ENCODE results near the gene MAN2A2.

Gene MAN2A2

DNA sequence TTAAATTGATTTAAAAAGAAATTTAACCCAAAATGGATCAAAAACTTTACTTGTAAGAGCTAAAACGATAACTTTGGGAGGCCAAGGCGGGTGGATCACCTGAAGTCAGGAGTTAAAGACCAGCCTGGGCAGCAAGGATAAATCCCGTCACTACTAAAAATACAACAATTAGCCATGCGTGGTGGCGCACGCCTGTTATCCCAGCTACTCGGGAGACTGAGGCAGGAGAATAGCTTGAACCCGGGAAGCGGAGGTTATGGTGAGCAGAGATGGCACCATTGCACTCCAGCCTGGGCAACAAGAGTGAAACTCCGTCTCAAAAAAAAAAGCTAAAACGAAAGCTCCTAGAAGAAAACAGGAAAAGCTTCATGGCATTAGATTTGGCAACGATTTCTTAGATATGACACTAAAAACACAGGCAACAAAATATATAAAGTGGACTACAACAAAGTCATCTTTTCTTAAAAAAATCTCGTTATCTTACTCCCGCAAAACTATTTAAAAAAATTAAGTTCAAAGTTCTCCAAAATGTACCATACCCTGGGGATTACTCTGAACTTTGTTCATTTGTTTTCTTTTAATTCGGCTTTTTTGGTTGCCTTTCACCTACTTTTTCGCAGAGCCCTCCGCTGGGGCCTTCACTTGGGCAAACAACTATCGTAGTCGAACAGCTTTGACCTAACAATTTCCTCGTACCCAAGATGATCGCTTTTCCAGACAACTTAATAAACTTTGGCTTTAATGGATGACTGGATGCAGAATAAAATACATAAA lies 26.3 kb downstream of the MAN2A2 start:
- H3K9ac ChIP-seq (ENCODE audit: low read length) = peak overlapping the region; percentile 52
- peak overlapping the region; percentile 81 for H3K4me3 ChIP-seq (ENCODE audit: low read length)
- H3K27ac ChIP-seq (ENCODE audit: low read depth, low read length) = peak overlapping the region; percentile 88
- no peaks in the 10 kb centered on the region for H3K27me3 ChIP-seq (ENCODE audit: control insufficient read depth, insufficient read depth, low read length)
- H3K36me3 ChIP-seq (ENCODE audit: control insufficient read depth, insufficient read depth, low read length) = no peaks in the 10 kb centered on the region
- peaks cover 17% of the 10 kb centered on the region for H3K4me1 ChIP-seq (ENCODE audit: control insufficient read depth, insufficient read depth, low read length)

GRCh38 chr15:90930861-90931574 lies 27.9 kb downstream of the MAN2A2 start:
- Histone ChIP-seq H3K27me3 (ENCODE audit: control insufficient read depth, insufficient read depth, low read length) (no peaks in the 10 kb centered on the region), H3K36me3 (ENCODE audit: control insufficient read depth, insufficient read depth, low read length) (no peaks in the 10 kb centered on the region), H3K27ac (ENCODE audit: low read depth, low read length) (peak overlapping the region; percentile 88), H3K4me3 (ENCODE audit: low read length) (peak overlapping the region; percentile 81), H3K9ac (ENCODE audit: low read length) (peak overlapping the region; percentile 60), H3K4me1 (ENCODE audit: control insufficient read depth, insufficient read depth, low read length) (peaks cover 23% of the 10 kb centered on the region)

GRCh38 chr15:90931575-90931827 lies 28.4 kb downstream of the MAN2A2 start:
- Histone ChIP-seq H3K4me3 (ENCODE audit: low read length) (peak overlapping the region; percentile 78), H3K27me3 (ENCODE audit: control insufficient read depth, insufficient read depth, low read length) (no peaks in the 10 kb centered on the region), H3K27ac (ENCODE audit: low read depth, low read length) (peak overlapping the region; percentile 78), H3K9ac (ENCODE audit: low read length) (peak overlapping the region; percentile 72), H3K36me3 (ENCODE audit: control insufficient read depth, insufficient read depth, low read length) (no peaks in the 10 kb centered on the region), H3K4me1 (ENCODE audit: control insufficient read depth, insufficient read depth, low read length) (peaks cover 25% of the 10 kb centered on the region)

GRCh38 chr15:90931828-90932659 lies 28.9 kb downstream of the MAN2A2 start, which contains the start of gene HDDC3:
Gene HDDC3 (minus strand): TSS chr15:90932549. CDS start chr15:90932540, 9 bp downstream.
- peak within 1 kb of the TSS; percentile 78 for H3K27ac ChIP-seq (ENCODE audit: low read depth, low read length)
- H3K4me1 ChIP-seq (ENCODE audit: control insufficient read depth, insufficient read depth, low read length) = peaks cover 25% of the 10 kb centered on the region

DNA sequence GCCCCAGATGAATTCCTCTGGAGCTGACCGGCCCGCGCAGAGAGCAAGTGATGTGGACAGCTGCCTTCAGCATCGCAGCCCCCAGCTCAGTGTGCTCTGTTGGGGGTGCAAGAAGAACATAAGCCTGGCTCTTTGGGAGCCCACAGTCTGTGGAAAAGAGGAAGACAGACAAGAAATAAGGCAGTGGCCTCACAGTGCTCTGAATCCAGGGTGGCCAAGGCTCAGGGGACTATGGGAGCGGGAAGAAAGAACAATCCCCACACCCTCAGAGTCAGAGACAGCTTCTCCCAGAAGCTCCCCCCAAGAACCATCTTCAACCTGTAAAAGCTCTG lies 29.5 kb downstream of the MAN2A2 start:
- peak overlapping the region; percentile 75 for H3K27ac ChIP-seq (ENCODE audit: low read depth, low read length)
- peaks cover 25% of the 10 kb centered on the region for H3K4me1 ChIP-seq (ENCODE audit: control insufficient read depth, insufficient read depth, low read length)
- H3K9ac ChIP-seq (ENCODE audit: low read length) = peak overlapping the region; percentile 19
- H3K36me3 ChIP-seq (ENCODE audit: control insufficient read depth, insufficient read depth, low read length) = no peaks in the 10 kb centered on the region
- H3K4me3 ChIP-seq (ENCODE audit: low read length) = no peak overlapping the region
- no peaks in the 10 kb centered on the region for H3K27me3 ChIP-seq (ENCODE audit: control insufficient read depth, insufficient read depth, low read length)

More at GRCh38 chr15:90931828-90932659, 28.9 kb downstream of the MAN2A2 start, which contains the start of gene HDDC3:
- H3K36me3 ChIP-seq (ENCODE audit: control insufficient read depth, insufficient read depth, low read length) = no peaks in the 10 kb centered on the region
- no peaks in the 10 kb centered on the region for H3K27me3 ChIP-seq (ENCODE audit: control insufficient read depth, insufficient read depth, low read length)
- peak within 1 kb of the TSS; percentile 78 for H3K4me3 ChIP-seq (ENCODE audit: low read length)
- peak within 1 kb of the TSS; percentile 72 for H3K9ac ChIP-seq (ENCODE audit: low read length)

GRCh38 chr15:90933301-90933700 lies 30.2 kb downstream of the MAN2A2 start:
- peak overlapping the region; percentile 19 for H3K9ac ChIP-seq (ENCODE audit: low read length)
- no peak overlapping the region for H3K4me3 ChIP-seq (ENCODE audit: low read length)
- H3K4me1 ChIP-seq (ENCODE audit: control insufficient read depth, insufficient read depth, low read length) = peaks cover 25% of the 10 kb centered on the region
- no peak overlapping the region for H3K27ac ChIP-seq (ENCODE audit: low read depth, low read length)
- H3K27me3 ChIP-seq (ENCODE audit: control insufficient read depth, insufficient read depth, low read length) = no peaks in the 10 kb centered on the region
- H3K36me3 ChIP-seq (ENCODE audit: control insufficient read depth, insufficient read depth, low read length) = peaks cover under 1% of the 10 kb centered on the region

DNA sequence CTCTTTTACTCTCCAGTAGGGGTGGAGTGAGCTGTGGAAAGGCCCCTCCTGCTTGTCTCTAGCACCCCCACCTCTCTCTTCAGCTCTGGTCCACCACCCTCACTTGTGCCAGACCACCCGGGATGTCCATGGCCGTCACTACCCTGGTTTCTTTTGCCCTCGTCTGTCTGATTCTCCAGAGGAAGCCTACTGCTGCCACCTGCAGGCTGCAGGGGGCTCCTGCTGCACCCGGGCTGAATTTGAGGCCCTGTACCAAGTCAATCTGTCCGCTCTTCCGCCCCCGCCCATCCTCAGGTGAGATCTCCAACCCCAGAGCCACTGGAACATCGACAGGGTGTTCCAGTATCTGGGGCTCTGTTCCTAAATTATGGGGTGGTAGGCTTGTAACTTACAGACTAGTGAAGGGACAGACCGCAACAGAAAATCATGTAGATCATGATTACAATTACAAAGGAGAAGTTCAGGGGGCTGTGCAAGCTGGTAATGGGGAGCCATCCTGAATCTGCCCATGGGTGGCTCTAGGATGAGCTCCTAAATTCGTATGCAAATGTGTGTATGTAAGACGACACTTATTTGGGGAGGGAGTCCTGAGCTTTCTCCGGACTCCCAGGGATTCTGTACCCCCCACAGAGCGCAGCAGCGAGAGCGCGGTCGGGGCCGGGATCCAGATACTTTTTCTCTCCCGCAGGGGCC lies 31.3 kb downstream of the MAN2A2 start:
- H3K36me3 ChIP-seq (ENCODE audit: control insufficient read depth, insufficient read depth, low read length) = peaks cover 6% of the 10 kb centered on the region
- peak overlapping the region; percentile 79 for H3K4me3 ChIP-seq (ENCODE audit: low read length)
- peak overlapping the region; percentile 60 for H3K27ac ChIP-seq (ENCODE audit: low read depth, low read length)
- peak overlapping the region; percentile 4 for H3K9ac ChIP-seq (ENCODE audit: low read length)
- H3K4me1 ChIP-seq (ENCODE audit: control insufficient read depth, insufficient read depth, low read length) = peaks cover 25% of the 10 kb centered on the region
- no peaks in the 10 kb centered on the region for H3K27me3 ChIP-seq (ENCODE audit: control insufficient read depth, insufficient read depth, low read length)

DNA sequence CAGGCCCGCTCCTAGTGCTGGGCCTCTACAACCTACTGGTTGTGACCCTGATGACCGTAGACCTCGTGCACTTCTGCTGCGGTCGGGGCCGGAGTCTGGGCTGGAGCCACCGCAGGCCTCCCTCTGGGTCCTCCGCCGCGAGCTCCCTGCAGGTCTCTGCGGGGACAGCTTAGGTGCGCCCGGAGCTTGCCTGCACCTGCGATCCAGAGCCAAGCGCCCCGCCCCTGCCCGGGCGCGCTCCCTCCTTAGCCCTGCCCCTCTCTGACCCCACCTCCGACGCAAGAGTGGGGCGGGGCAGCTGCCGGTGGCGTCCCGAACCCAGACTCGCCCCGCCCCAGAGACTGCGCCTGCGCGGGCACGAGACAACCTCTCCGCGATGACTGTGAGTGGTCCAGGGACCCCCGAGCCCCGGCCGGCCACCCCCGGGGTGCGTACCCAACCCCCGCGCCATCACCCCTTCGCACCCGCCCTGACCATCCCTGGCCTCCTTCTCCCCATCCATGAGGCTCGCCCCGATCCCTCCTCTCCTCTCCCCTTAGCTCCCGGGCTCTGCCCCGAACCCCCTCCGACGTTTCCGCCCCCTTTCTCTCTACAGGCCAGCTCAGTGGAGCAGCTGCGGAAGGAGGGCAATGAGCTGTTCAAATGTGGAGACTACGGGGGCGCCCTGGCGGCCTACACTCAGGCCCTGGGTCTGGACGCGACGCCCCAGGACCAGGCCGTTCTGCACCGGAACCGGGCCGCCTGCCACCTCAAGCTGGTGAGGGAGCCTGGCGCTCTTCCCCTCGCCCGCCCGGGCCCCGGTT lies 32.0 kb downstream of the MAN2A2 start, which contains the start of gene UNC45A:
Gene UNC45A, plus strand, starts transcription at position 337 of the 803 bp plus-strand sequence. Its CDS starts 40 bp downstream, at position 377.
- Histone ChIP-seq H3K27ac (ENCODE audit: low read depth, low read length) (peak within 1 kb of the TSS; percentile 60), H3K4me3 (ENCODE audit: low read length) (peak within 1 kb of the TSS; percentile 79), H3K4me1 (ENCODE audit: control insufficient read depth, insufficient read depth, low read length) (peaks cover 25% of the 10 kb centered on the region), H3K27me3 (ENCODE audit: control insufficient read depth, insufficient read depth, low read length) (no peaks in the 10 kb centered on the region), H3K36me3 (ENCODE audit: control insufficient read depth, insufficient read depth, low read length) (peaks cover 13% of the 10 kb centered on the region), H3K9ac (ENCODE audit: low read length) (peak within 1 kb of the TSS; percentile 58)

GRCh38 chr15:90936823-90937222 lies 33.7 kb downstream of the MAN2A2 start:
- peaks cover 16% of the 10 kb centered on the region for H3K36me3 ChIP-seq (ENCODE audit: control insufficient read depth, insufficient read depth, low read length)
- H3K27me3 ChIP-seq (ENCODE audit: control insufficient read depth, insufficient read depth, low read length) = no peaks in the 10 kb centered on the region
- H3K4me3 ChIP-seq (ENCODE audit: low read length) = no peak overlapping the region
- no peak overlapping the region for H3K27ac ChIP-seq (ENCODE audit: low read depth, low read length)
- no peak overlapping the region for H3K9ac ChIP-seq (ENCODE audit: low read length)
- H3K4me1 ChIP-seq (ENCODE audit: control insufficient read depth, insufficient read depth, low read length) = peaks cover 19% of the 10 kb centered on the region

DNA sequence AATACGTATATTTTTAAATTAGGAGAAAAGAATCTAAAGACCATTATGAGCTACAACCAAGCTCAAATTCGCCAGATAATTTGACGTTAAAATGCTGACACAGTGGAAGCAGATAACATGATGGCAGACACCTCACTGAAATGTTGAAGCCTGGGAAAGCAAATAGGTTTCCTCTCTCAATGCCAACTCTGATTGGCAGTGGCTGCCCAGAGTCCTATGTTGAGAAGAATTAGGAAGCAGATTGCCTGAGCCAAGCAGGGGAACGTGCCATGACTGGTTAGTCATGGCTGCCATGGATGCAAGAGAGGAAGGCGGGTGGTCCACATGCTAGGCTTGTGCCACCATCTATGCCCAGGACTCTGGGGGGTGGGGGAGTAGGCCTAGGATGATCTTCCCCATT lies 35.2 kb downstream of the MAN2A2 start:
- H3K27me3 ChIP-seq (ENCODE audit: control insufficient read depth, insufficient read depth, low read length) = no peaks in the 10 kb centered on the region
- peaks cover 23% of the 10 kb centered on the region for H3K36me3 ChIP-seq (ENCODE audit: control insufficient read depth, insufficient read depth, low read length)
- H3K4me3 ChIP-seq (ENCODE audit: low read length) = no peak overlapping the region
- H3K4me1 ChIP-seq (ENCODE audit: control insufficient read depth, insufficient read depth, low read length) = peaks cover 13% of the 10 kb centered on the region
- no peak overlapping the region for H3K27ac ChIP-seq (ENCODE audit: low read depth, low read length)
- no peak overlapping the region for H3K9ac ChIP-seq (ENCODE audit: low read length)

DNA sequence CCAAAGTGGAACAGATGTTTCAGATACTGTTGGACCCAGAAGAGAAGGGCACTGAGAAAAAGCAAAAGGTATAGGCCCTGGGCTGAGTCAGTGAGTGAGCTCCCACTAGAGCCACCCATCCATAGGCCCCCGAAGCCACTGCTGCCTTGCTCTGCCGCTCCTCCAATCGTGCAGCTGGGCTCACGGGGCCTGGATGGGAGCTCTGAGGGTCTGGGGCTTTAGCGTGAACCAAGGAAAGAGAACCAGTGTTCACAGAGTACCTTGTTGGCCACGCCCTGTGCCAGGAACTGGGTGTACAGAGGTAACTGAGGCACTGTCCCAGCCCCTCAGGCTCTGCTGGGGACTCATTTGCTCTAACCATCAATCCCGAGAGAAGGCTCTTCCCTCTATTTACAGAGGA lies 36.7 kb downstream of the MAN2A2 start:
- Histone ChIP-seq H3K27ac (ENCODE audit: low read depth, low read length) (no peak overlapping the region), H3K4me3 (ENCODE audit: low read length) (no peak overlapping the region), H3K27me3 (ENCODE audit: control insufficient read depth, insufficient read depth, low read length) (no peaks in the 10 kb centered on the region), H3K9ac (ENCODE audit: low read length) (no peak overlapping the region), H3K36me3 (ENCODE audit: control insufficient read depth, insufficient read depth, low read length) (peaks cover 28% of the 10 kb centered on the region), H3K4me1 (ENCODE audit: control insufficient read depth, insufficient read depth, low read length) (peaks cover 6% of the 10 kb centered on the region)

All from rectal smooth muscle tissue (tissue), 1 donor.